H1 (cell line): Measurements from ENCODE around the gene PAGE2B. TPM values are rescaled to one million over a fixed set of nuclear protein-coding genes. Genes with fewer than 3 reads are reported as not detected.

ENCODE experiments used
- CTCF ChIA-PET: fragments of 300-600 bp; sonication (Branson Sonifier 250); formaldehyde crosslinking; loops from one replicate; lab custom pipeline; 2021; ENCODE audit not compliant: partially characterized antibody; lab: Charles Lee
- POLR2A ChIA-PET: fragments of 300-600 bp; sonication (Branson Sonifier 250); formaldehyde crosslinking; loops from one replicate; lab custom pipeline; 2021; ENCODE audit warnings: inconsistent platforms; ENCODE audit not compliant: partially characterized antibody; lab: Charles Lee
- DNase-seq, 2 experiments: peaks; one replicate each; pipeline versions ENCODE4 v3.0.0 to v3.0.0-alpha.2; 2010 to 2022; ENCODE audit warnings: low spot score in 2 of 2, low read depth in 1 of 2, mixed read lengths in 1 of 2
- FAIRE-seq: peaks from 2 replicates; lab custom pipeline; 2011; peaks lifted over from hg19 to GRCh38; lab: Jason Lieb, UNC
- H2AFZ ChIP-seq: 2 replicates; pipeline ENCODE4 v1.8.1; 2012; ENCODE audit warnings: low read length, inconsistent platforms
- H2AK5ac ChIP-seq: 2 replicates; pipeline ENCODE4 v1.6.1; 2013; ENCODE audit warnings: low read depth, low read length
- H2BK120ac ChIP-seq: replicated peaks from 2 replicates; pipeline ENCODE3; 2013; ENCODE audit warnings: low read depth, low read length, inconsistent platforms
- H2BK12ac ChIP-seq: 2 replicates; pipeline ENCODE4 v1.6.1; 2013; ENCODE audit warnings: low read depth, low read length
- H2BK15ac ChIP-seq: 2 replicates; pipeline ENCODE4 v1.6.1; 2013; ENCODE audit warnings: low read length
- H2BK20ac ChIP-seq: 2 replicates; pipeline ENCODE4 v1.6.1; 2013; ENCODE audit warnings: low read length
- H2BK5ac ChIP-seq: 2 replicates; pipeline ENCODE4 v1.6.1; 2013; ENCODE audit warnings: low read depth, low read length
- H3K14ac ChIP-seq: 2 replicates; pipeline ENCODE4 v1.6.1; 2013; ENCODE audit warnings: inconsistent platforms; ENCODE audit not compliant: insufficient read length
- H3K18ac ChIP-seq: 2 replicates; pipeline ENCODE4 v1.6.1; 2013; ENCODE audit warnings: low read length; ENCODE audit errors: extremely low read depth
- H3K23ac ChIP-seq: 2 replicates; pipeline ENCODE4 v1.6.1; 2013; ENCODE audit warnings: inconsistent platforms; ENCODE audit not compliant: insufficient read length
- H3K23me2 ChIP-seq: 2 replicates; pipeline ENCODE4 v1.6.1; 2013; ENCODE audit warnings: low read depth, low read length
- H3K27ac ChIP-seq: 2 replicates; pipeline ENCODE4 v1.6.1; 2011; ENCODE audit warnings: low read depth, low read length, inconsistent platforms
- H3K27me3 ChIP-seq, 4 experiments: replicated peaks in 1 of 4; 1 replicate in 1 of 4; 2 replicates in 3 of 4; pipeline versions ENCODE4 v1.6.1 to v1.8.1; 2011 to 2013; ENCODE audit warnings: low read length in 3 of 4, mild to moderate bottlenecking in 3 of 4, inconsistent platforms in 2 of 4, mixed read lengths in 2 of 4, moderate library complexity in 1 of 4; ENCODE audit not compliant: control insufficient read depth in 3 of 4, insufficient read depth in 3 of 4; ENCODE audit errors: extremely low read depth in 1 of 4
- H3K36me3 ChIP-seq, 4 experiments: 2 replicates each; pipeline versions ENCODE4 v1.6.1 to v1.8.1; 2011 to 2013; ENCODE audit warnings: mild to moderate bottlenecking in 4 of 4, low read length in 3 of 4, moderate library complexity in 2 of 4, control low read depth in 1 of 4, inconsistent platforms in 1 of 4; ENCODE audit not compliant: insufficient read depth in 4 of 4, control insufficient read depth in 2 of 4
- H3K4ac ChIP-seq: replicated peaks from 2 replicates; pipeline ENCODE3; 2013; ENCODE audit warnings: low read length, low read depth, mixed read lengths, inconsistent platforms; ENCODE audit not compliant: insufficient read length
- H3K4me1 ChIP-seq, 4 experiments: replicated peaks in 1 of 4; 1 replicate in 1 of 4; 2 replicates in 3 of 4; pipeline versions ENCODE4 v1.6.1 to v1.8.1; 2011 to 2013; ENCODE audit warnings: low read length in 3 of 4, inconsistent platforms in 2 of 4, mixed read lengths in 1 of 4; ENCODE audit not compliant: insufficient read depth in 4 of 4, control insufficient read depth in 3 of 4
- H3K4me2 ChIP-seq, 2 experiments: 2 replicates each; pipeline versions ENCODE4 v1.6.1 to v1.8.1; 2011 to 2013; ENCODE audit warnings: low read depth in 2 of 2, low read length in 2 of 2, control low read depth in 1 of 2, inconsistent platforms in 1 of 2, mild to moderate bottlenecking in 1 of 2; ENCODE audit not compliant: insufficient read depth in 1 of 2
- H3K4me3 ChIP-seq, 4 experiments: fragments of 200-600, 300-600 bp in 1 of 4; sonication (generic), shearing (Covaris generic), sonication (Bioruptor Twin) in 1 of 4; 2 replicates each; pipeline versions ENCODE4 v1.5.1 to v1.8.1; 2011 to 2016; ENCODE audit warnings: low read length in 4 of 4, low read depth in 3 of 4, control low read depth in 2 of 4, inconsistent platforms in 2 of 4, mild to moderate bottlenecking in 2 of 4, mixed read lengths in 1 of 4, moderate library complexity in 1 of 4; ENCODE audit not compliant: insufficient read depth in 2 of 4; ENCODE audit errors: extremely low read depth in 1 of 4
- H3K56ac ChIP-seq: replicated peaks from 2 replicates; pipeline ENCODE3; 2013; ENCODE audit warnings: low read depth, mild to moderate bottlenecking, mixed read lengths, low read length, inconsistent platforms; ENCODE audit not compliant: insufficient read length
- H3K79me1 ChIP-seq: 2 replicates; pipeline ENCODE4 v1.6.1; 2013; ENCODE audit warnings: low read depth, low read length, control low read depth
- H3K79me2 ChIP-seq, 2 experiments: 2 replicates each; pipeline versions ENCODE4 v1.6.1 to v1.8.1; 2012 to 2013; ENCODE audit warnings: low read length in 2 of 2, mild to moderate bottlenecking in 2 of 2, inconsistent platforms in 1 of 2; ENCODE audit not compliant: insufficient read depth in 2 of 2, control insufficient read depth in 1 of 2
- H3K9ac ChIP-seq, 4 experiments: replicated peaks in 1 of 4; 1 replicate in 1 of 4; 2 replicates in 3 of 4; pipeline versions ENCODE4 v1.6.1 to v1.8.1; 2011 to 2013; ENCODE audit warnings: low read depth in 3 of 4, low read length in 3 of 4, control low read depth in 2 of 4, mild to moderate bottlenecking in 2 of 4, moderate library complexity in 2 of 4, inconsistent platforms in 1 of 4; ENCODE audit errors: extremely low read depth in 1 of 4
- H3K9me3 ChIP-seq, 2 experiments: 2 replicates each; pipeline versions ENCODE4 v1.6.1 to v1.8.1; 2012 to 2013; ENCODE audit warnings: mild to moderate bottlenecking in 2 of 2, moderate library complexity in 2 of 2, control low read depth in 1 of 2, inconsistent platforms in 1 of 2, low read depth in 1 of 2, low read length in 1 of 2, mixed read lengths in 1 of 2; ENCODE audit not compliant: insufficient read depth in 2 of 2
- H4K20me1 ChIP-seq, 2 experiments: replicated peaks in 1 of 2; 2 replicates each; pipeline versions ENCODE3 to v1.8.1; 2011 to 2013; ENCODE audit warnings: inconsistent platforms in 2 of 2, low read length in 2 of 2, mild to moderate bottlenecking in 1 of 2; ENCODE audit not compliant: insufficient read depth in 2 of 2, control insufficient read depth in 1 of 2
- H4K5ac ChIP-seq: 2 replicates; pipeline ENCODE4 v1.6.1; 2013; ENCODE audit warnings: low read length, low read depth, mixed read lengths, inconsistent platforms; ENCODE audit not compliant: insufficient read length
- H4K8ac ChIP-seq: 2 replicates; pipeline ENCODE4 v1.8.0; 2013; ENCODE audit warnings: mild to moderate bottlenecking, moderate library complexity, low read length, inconsistent platforms; ENCODE audit not compliant: insufficient read depth; ENCODE audit errors: extremely low read depth
- H4K91ac ChIP-seq: replicated peaks from 2 replicates; pipeline ENCODE3; 2013; ENCODE audit warnings: low read length, mixed read lengths, inconsistent platforms; ENCODE audit not compliant: insufficient read length
- CEBPB ChIP-seq: IDR thresholded peaks from 2 replicates; pipeline ENCODE4 v1.6.1; 2012; ENCODE audit warnings: low read depth, low read length
- CHD1 ChIP-seq: IDR thresholded peaks from 2 replicates; pipeline ENCODE4 v1.6.1; 2012; ENCODE audit warnings: low read depth, low read length, improper control_type of control experiment
- CTBP2 ChIP-seq: IDR thresholded peaks from 2 replicates; pipeline ENCODE4 v1.7.0; 2011; ENCODE audit warnings: borderline replicate concordance, mild to moderate bottlenecking, moderate library complexity, mixed read lengths, low read length; ENCODE audit not compliant: insufficient read depth, insufficient read length
- GABPA ChIP-seq: IDR thresholded peaks from 2 replicates; pipeline ENCODE4 v1.6.1; 2011; ENCODE audit warnings: mild to moderate bottlenecking, low read length, moderate library complexity, borderline replicate concordance; ENCODE audit not compliant: insufficient read depth
- KDM5A ChIP-seq: fragments of 200-600 bp; IDR thresholded peaks from 2 replicates; pipeline ENCODE4 v1.7.1; 2012; ENCODE audit warnings: mild to moderate bottlenecking, low read length, inconsistent platforms, mixed read lengths
- POLR2AphosphoS5 ChIP-seq: IDR thresholded peaks from 2 replicates; pipeline ENCODE4 v1.6.1; 2011; ENCODE audit warnings: low read depth, low read length
- SIX5 ChIP-seq: IDR thresholded peaks from 2 replicates; pipeline ENCODE4 v1.6.1; 2011; ENCODE audit warnings: mild to moderate bottlenecking, low read depth, low read length
- YY1 ChIP-seq: IDR thresholded peaks from 2 replicates; pipeline ENCODE4 v1.6.1; 2011; ENCODE audit warnings: low read depth, mild to moderate bottlenecking, low read length
- WGBS, 2 experiments: shearing (Covaris generic) in 1 of 2; methylation state at CpG; one replicate each; pipeline versions ENCODE4 v1.1.6 to v1.1.7; 2013 to 2015; ENCODE audit warnings: low lambda C conversion rate in 2 of 2, mixed read lengths in 2 of 2, inconsistent platforms in 1 of 2, low coverage in 1 of 2, missing lambda C conversion rate in 1 of 2; ENCODE audit not compliant: insufficient replicate concordance in 2 of 2, insufficient coverage in 1 of 2, insufficient read length in 1 of 2; ENCODE audit errors: extremely low coverage in 1 of 2, missing lambda C conversion rate in 1 of 2; 5-methylcytosine and 5-hydroxymethylcytosine counted together
- polyA plus RNA-seq, 7 experiments: library from polyadenylated mRNA; depleted of rRNA in 3 of 7; stranded (reverse) in 5 of 7; unstranded in 2 of 7; fragments of >200 nt in 5 of 7; fragments of 200-250 nt in 2 of 7; gene quantifications; 1 replicate in 5 of 7; 2 replicates in 1 of 7; 4 replicates in 1 of 7; pipeline versions ENCODE4 v1.2.1 to v1.2.3, GENCODE V29; 2011 to 2013; ENCODE audit warnings: missing spikeins in 2 of 7, mixed read lengths in 2 of 7
- total RNA-seq: library from RNA; stranded (reverse); fragmentation: NEBNext Ultra II Directional; extraction: Animal tissue kit (Norgen Biotek cat#: 25700); gene quantifications from 2 replicates; pipeline ENCODE4 v1.2.1, GENCODE V29; 2021

The PAGE2B gene
- total and polyA plus RNA-seq, 2 of the 8 experiments (the other 6 are each of a cell fraction or from before 2014, with no cell fraction given): not detected

DNA sequence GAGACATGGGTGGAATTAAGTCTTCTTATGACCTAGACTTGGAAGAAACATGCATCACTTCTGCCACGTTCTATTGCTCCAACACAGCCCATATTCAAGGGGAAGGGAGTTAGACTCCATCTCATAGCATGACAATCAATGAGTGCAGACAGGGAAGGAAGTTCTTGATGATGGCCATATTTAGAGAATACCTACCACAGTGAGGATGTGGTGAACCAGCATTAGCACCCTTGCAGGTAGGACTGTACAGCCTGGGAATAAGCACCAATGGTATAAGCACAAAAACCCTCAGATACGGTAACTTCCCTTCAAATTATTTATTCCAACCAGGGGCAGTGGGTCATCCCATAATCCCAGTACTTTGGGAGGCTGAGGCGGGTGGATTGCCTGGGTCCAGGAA lies 43.7 kb downstream of the PAGE2B start:
- POLR2A ChIA-PET: no interaction called here
- no peak overlapping the region for H3K14ac ChIP-seq
- H3K4me1 ChIP-seq: no peaks in the 10 kb centered on the region
- CTCF ChIA-PET: no interaction called here
- H4K20me1 ChIP-seq: no peaks in the 10 kb centered on the region
- no peak overlapping the region for H2BK120ac ChIP-seq
- H3K56ac ChIP-seq: no peak overlapping the region
- no peaks in the 10 kb centered on the region for H3K79me2 ChIP-seq
- TF ChIP-seq YY1 (no peak), GABPA (no peak), POLR2AphosphoS5 (no peak), CHD1 (no peak), KDM5A (no peak), CEBPB (no peak), CTBP2 (no peak), SIX5 (no peak)
- no peak overlapping the region for H3K4ac ChIP-seq
- no peak overlapping the region for H4K91ac ChIP-seq
- H3K9me3 ChIP-seq: no peaks in the 10 kb centered on the region; a peak in 1 of 4 replicates
- no peak overlapping the region for H3K9ac ChIP-seq
- no peak overlapping the region for H2BK5ac ChIP-seq
- H2BK15ac ChIP-seq: no peak overlapping the region
- H2BK12ac ChIP-seq: no peak overlapping the region
- no peak overlapping the region for H4K8ac ChIP-seq
- no peaks in the 10 kb centered on the region for H3K36me3 ChIP-seq
- no peak overlapping the region for H3K18ac ChIP-seq
- H2BK20ac ChIP-seq: no peak overlapping the region
- no peaks in the 10 kb centered on the region for H3K27me3 ChIP-seq
- DNase-seq (no peak), FAIRE-seq (no peak)
- no peak overlapping the region for H2AFZ ChIP-seq
- H3K23me2 ChIP-seq: no peaks in the 10 kb centered on the region
- no peak overlapping the region for H3K4me2 ChIP-seq
- no peak overlapping the region for H3K27ac ChIP-seq
- no peaks in the 10 kb centered on the region for H3K79me1 ChIP-seq
- no peak overlapping the region for H2AK5ac ChIP-seq
- no peak overlapping the region for H3K4me3 ChIP-seq
- no peak overlapping the region for H4K5ac ChIP-seq
- no peak overlapping the region for H3K23ac ChIP-seq
- 97% methylated on average over 3 of the region's 3 CpGs; no CpG with 5 or more reads in 1 of the 2 experiments for WGBS, 2 experiments
